GM10248 (cell line): Measurements from ENCODE around the gene SLC44A2.

Experiments used
- CTCF ChIA-PET: fragments of 300-600 bp; sonication (Branson Sonifier 250); formaldehyde crosslinking; extraction: SDS; loops from one replicate; lab custom pipeline; 2021; ENCODE audit warnings: antibody characterized with exemption; lab: Yijun Ruan, JAX
- POLR2A ChIA-PET: fragments of 350-650 bp; sonication (Branson Sonifier 250); formaldehyde crosslinking; extraction: SDS; loops from one replicate; lab custom pipeline; 2020; ENCODE audit warnings: antibody characterized with exemption; lab: Yijun Ruan, JAX
- DNase-seq: peaks from one replicate; pipeline ENCODE4 v3.0.0; 2012; ENCODE audit errors: extremely low spot score
- TF ChIP-seq, protein P1 (sequence below): IDR thresholded peaks from 2 replicates; pipeline ENCODE4 v1.5.1; 2012; ENCODE audit warnings: mild to moderate bottlenecking, low read depth; ENCODE audit errors: extremely low read depth, missing control alignments, control extremely low read depth

Gene SLC44A2

DNA sequence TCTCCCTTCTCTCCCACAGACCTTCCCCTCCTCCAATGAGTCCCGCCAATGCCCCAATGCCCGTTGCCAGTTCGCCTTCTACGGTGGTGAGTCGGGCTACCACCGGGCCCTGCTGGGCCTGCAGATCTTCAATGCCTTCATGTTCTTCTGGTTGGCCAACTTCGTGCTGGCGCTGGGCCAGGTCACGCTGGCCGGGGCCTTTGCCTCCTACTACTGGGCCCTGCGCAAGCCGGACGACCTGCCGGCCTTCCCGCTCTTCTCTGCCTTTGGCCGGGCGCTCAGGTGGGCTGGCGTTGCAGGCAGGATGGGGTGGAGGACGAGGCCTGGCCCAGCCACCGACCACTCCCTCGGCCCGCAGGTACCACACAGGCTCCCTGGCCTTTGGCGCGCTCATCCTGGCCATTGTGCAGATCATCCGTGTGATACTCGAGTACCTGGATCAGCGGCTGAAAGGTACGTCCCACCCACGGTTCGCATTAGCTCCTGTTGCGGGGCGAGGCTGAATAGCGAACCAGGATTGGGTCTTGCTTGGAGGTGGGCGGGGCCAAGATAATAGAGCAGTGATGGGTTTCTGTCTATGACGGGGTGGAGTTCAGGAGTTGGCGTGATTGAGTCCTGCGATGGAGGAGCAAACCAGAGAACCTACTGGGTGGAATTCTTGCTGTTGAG lies 11.1 kb downstream of the SLC44A2 start:
- DNase-seq, result no peak
- ChIA-PET POLR2A (interaction anchor here (0.6 kb wide), 1 partner anchor 65 kb away, joined by 6 read pairs; the partner anchor contains the start of gene QTRT1), CTCF (interaction anchor here (1.5 to 3.0 kb wide), 3 partner anchors 8 to 55 kb away, joined by 4 to 9 read pairs (median 9); no protein-coding TSS in a partner anchor)
- TF ChIP-seq, protein P1, sequence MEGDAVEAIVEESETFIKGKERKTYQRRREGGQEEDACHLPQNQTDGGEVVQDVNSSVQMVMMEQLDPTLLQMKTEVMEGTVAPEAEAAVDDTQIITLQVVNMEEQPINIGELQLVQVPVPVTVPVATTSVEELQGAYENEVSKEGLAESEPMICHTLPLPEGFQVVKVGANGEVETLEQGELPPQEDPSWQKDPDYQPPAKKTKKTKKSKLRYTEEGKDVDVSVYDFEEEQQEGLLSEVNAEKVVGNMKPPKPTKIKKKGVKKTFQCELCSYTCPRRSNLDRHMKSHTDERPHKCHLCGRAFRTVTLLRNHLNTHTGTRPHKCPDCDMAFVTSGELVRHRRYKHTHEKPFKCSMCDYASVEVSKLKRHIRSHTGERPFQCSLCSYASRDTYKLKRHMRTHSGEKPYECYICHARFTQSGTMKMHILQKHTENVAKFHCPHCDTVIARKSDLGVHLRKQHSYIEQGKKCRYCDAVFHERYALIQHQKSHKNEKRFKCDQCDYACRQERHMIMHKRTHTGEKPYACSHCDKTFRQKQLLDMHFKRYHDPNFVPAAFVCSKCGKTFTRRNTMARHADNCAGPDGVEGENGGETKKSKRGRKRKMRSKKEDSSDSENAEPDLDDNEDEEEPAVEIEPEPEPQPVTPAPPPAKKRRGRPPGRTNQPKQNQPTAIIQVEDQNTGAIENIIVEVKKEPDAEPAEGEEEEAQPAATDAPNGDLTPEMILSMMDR, result no peak

DNA sequence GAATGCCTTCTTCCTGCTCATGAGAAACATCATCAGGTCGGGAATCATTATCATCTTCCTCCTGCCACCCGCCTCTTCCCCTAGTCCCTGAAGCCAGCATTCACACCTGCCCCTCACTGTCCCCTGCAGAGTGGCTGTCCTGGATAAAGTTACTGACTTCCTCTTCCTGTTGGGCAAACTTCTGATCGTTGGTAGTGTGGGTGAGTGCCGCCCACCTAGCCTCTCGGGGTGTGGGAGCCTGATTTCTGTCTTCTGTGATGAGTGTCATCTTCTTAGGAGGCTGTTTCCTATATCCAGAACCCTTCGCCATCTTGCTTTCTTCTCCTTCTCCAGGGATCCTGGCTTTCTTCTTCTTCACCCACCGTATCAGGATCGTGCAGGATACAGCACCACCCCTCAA lies 12.5 kb downstream of the SLC44A2 start:
- CTCF ChIA-PET, result interaction anchor here (3.0 kb wide), 1 partner anchor 57 kb away, joined by 9 read pairs; no protein-coding TSS in a partner anchor
- TF ChIP-seq, protein P1, result no peak
- peak; percentile 16 for DNase-seq
- POLR2A ChIA-PET, result no interaction called here

DNA sequence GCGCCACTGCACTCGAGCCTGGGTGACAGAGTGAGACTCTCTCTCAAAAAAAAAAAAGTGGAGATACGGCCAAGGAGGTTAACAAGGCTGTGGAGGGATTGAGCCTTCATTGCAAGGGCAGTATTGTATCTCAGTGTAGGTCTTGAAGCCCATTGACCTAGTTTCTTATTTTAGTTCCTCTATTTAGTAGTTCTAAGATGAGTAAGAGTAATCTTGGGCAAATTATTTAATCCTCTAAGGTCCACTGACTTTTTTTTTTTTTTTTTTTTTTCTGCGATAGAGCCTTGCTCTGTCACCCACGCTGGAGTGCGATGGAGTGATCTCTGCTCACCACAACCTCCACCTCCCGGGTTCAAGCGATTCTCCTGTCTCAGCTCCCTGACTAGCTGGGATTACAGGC lies 14.5 kb downstream of the SLC44A2 start:
- DNase-seq, result peak; percentile 81
- ChIA-PET POLR2A (interaction anchor here (0.6 kb wide), 1 partner anchor 9 kb away, joined by 4 read pairs; no protein-coding TSS in a partner anchor), CTCF (interaction anchor here (1.8 to 14.8 kb wide), 2 partner anchors 10 to 57 kb away, joined by 5 to 340 read pairs; no protein-coding TSS in a partner anchor)
- TF ChIP-seq, protein P1, result no peak

DNA sequence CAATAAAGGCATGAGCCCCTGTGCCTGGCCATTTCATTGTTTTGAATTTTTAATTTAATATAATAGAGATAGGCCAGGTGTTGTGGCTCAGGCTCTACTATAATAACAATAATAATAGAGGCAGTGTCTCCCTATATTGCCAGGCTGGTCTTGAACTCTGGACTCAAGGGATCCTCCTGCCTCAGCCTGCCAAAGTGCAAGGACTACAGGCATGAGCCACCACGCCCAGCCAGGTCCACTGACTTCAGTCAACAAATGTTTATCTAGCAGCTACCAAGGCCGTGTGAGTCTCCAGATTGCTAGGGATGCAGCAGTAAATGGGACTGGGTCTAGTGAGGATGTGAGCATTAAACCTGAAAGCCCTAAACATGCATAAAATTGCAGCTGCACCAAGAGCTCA lies 15.0 kb downstream of the SLC44A2 start:
- ChIA-PET CTCF (interaction anchor here (1.0 to 14.8 kb wide), 4 partner anchors 9 to 68 kb away, joined by 3 to 340 read pairs (median 4); no protein-coding TSS in a partner anchor), POLR2A (no interaction called here)
- TF ChIP-seq, protein P1, result no peak
- no peak for DNase-seq

DNA sequence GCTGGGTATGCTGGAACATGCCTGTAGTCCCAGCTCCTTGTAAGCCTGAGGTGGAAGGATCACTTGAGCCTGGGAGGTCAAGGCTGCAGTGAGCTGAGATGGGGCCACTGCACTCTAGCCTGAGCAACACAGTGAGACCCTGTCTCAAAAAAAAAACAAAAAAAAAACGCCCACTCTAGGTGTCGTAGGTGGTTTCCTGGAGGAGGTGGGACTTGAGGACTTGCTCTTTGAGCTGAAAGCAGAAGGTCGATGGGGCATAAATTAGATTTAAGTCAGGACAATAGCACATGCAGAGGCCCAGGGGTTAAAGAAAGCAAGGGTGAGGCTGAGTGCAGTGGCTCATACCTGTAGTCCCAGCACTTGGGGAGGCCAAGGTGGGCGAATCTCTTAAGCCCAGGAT lies 15.9 kb downstream of the SLC44A2 start:
- ChIA-PET POLR2A (interaction anchor here (0.6 kb wide), 1 partner anchor 84 kb away, joined by 3 read pairs; no protein-coding TSS in a partner anchor), CTCF (interaction anchor here (1.0 to 14.8 kb wide), 4 partner anchors 8 to 69 kb away, joined by 3 to 340 read pairs (median 4); no protein-coding TSS in a partner anchor)
- TF ChIP-seq, protein P1, result no peak
- DNase-seq, result no peak

DNA sequence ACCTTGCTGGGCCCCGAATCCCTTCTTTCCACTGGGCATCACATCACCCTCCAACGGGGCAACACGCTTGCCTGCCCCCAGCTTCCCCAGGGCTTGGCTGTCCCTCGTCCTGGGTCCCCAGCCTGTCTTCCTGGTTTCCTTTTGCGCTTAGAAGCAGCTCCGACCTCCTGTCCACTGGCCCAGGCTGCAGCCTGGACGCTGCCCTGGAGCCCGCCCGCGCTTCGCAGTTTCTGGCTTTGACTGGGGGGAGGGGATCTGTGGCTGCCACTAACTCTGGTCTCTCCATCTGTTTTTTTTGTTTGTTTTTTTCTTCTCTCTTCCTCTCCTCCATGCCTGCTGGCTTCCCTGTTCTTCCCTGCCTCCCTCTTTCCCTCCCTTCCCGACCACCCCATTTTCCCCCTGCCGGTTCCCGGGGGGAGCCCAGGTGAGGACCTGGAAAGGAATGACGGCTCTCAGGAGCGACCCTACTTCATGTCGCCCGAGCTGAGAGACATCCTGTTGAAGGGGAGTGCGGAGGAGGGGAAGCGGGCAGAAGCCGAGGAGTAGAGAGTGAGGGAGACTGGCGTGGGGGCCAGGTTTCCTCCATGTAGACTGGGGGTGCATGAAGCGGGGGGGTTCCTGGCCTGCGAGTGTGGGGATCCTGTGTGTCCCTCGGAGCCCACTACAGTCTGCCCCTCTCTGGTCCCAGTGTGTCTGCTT lies 17.3 kb downstream of the SLC44A2 start:
- CTCF ChIA-PET, result interaction anchor here (1.1 to 14.8 kb wide), 4 partner anchors 21 to 84 kb away, joined by 4 to 340 read pairs (median 38); no protein-coding TSS in a partner anchor
- no peak for DNase-seq
- TF ChIP-seq, protein P1, result no peak
- POLR2A ChIA-PET, result interaction anchor here (0.7 kb wide), 1 partner anchor 57 kb away, joined by 3 read pairs; no protein-coding TSS in a partner anchor
